SK-N-SH (cell line): ENCODE results near the gene TMEM213. TPM values are rescaled to one million over a fixed set of nuclear protein-coding genes. Genes with fewer than 3 reads are reported as not detected.

Experiments used
- CTCF ChIA-PET: fragments of 300-600, 350-600 bp; formaldehyde crosslinking; extraction: SDS; loops from one replicate; lab custom pipeline; 2021; lab: Yijun Ruan, JAX
- POLR2A ChIA-PET: fragments of 350-600 bp; sonication (Branson Sonifier 250); formaldehyde crosslinking; extraction: SDS; loops from one replicate; lab custom pipeline; 2020; ENCODE audit warnings: antibody characterized with exemption, inconsistent platforms; lab: Yijun Ruan, JAX
- DNase-seq: peaks from one replicate; pipeline ENCODE4 v3.0.0; 2012
- H2AFZ ChIP-seq: fragments of 200-600 bp; sonication (generic); 2 replicates; pipeline ENCODE4 v1.8.1; 2016; ENCODE audit warnings: antibody characterized with exemption, mild to moderate bottlenecking, low read depth
- H3F3A ChIP-seq: fragments of 200-600 bp; sonication (generic); replicated peaks from 2 replicates; pipeline ENCODE3; 2016; ENCODE audit warnings: antibody characterized with exemption, mild to moderate bottlenecking; ENCODE audit not compliant: insufficient read depth
- H3K27ac ChIP-seq, 2 experiments: fragments of 200-500 bp in 1 of 2; fragments of 200-600 bp in 1 of 2; sonication (Bioruptor generic) in 1 of 2; sonication (generic), shearing (Covaris generic) in 1 of 2; 2 replicates each; pipeline versions ENCODE4 v1.5.1 to v1.6.1; 2014 to 2016; ENCODE audit warnings: low read depth in 2 of 2, inconsistent platforms in 1 of 2, low read length in 1 of 2, mild to moderate bottlenecking in 1 of 2, mixed read lengths in 1 of 2
- H3K27me3 ChIP-seq: fragments of 200-600 bp; sonication (generic), shearing (Covaris generic); 2 replicates; pipeline ENCODE4 v1.6.1; 2016; ENCODE audit warnings: mixed run types; ENCODE audit not compliant: insufficient read depth
- H3K36me3 ChIP-seq, 2 experiments: fragments of 200-500 bp in 1 of 2; fragments of 200-600 bp in 1 of 2; sonication (Bioruptor generic) in 1 of 2; sonication (generic) in 1 of 2; replicated peaks in 1 of 2; 2 replicates each; pipeline versions ENCODE3 to v1.5.1; 2014 to 2016; ENCODE audit warnings: low read length in 1 of 2, mild to moderate bottlenecking in 1 of 2; ENCODE audit not compliant: insufficient read depth in 2 of 2, control insufficient read depth in 1 of 2
- H3K4me1 ChIP-seq, 2 experiments: fragments of 200-500 bp in 1 of 2; fragments of 200-600 bp in 1 of 2; sonication (Bioruptor generic) in 1 of 2; sonication (generic), shearing (Covaris generic) in 1 of 2; 2 replicates each; pipeline versions ENCODE4 v1.5.1 to v1.6.1; 2014 to 2016; ENCODE audit warnings: low read depth in 1 of 2, low read length in 1 of 2, mixed run types in 1 of 2; ENCODE audit not compliant: insufficient read depth in 2 of 2, control insufficient read depth in 1 of 2
- H3K4me2 ChIP-seq: fragments of 200-600 bp; sonication (generic), shearing (Covaris generic); 2 replicates; pipeline ENCODE4 v1.6.1; 2017; ENCODE audit warnings: mixed run types
- H3K4me3 ChIP-seq, 2 experiments: fragments of 200-500 bp in 1 of 2; fragments of 200-600 bp in 1 of 2; sonication (Bioruptor generic) in 1 of 2; sonication (generic), shearing (Covaris generic) in 1 of 2; 2 replicates each; pipeline versions ENCODE4 v1.5.1 to v1.8.1; 2014 to 2016; ENCODE audit warnings: low read depth in 2 of 2, inconsistent platforms in 1 of 2, low read length in 1 of 2, mild to moderate bottlenecking in 1 of 2, mixed read lengths in 1 of 2, moderate library complexity in 1 of 2
- H3K79me2 ChIP-seq: fragments of 200-600 bp; sonication (generic); 2 replicates; pipeline ENCODE4 v1.8.1; 2017; ENCODE audit warnings: mild to moderate bottlenecking; ENCODE audit not compliant: insufficient read depth
- H3K9ac ChIP-seq: fragments of 200-600 bp; sonication (generic); 2 replicates; pipeline ENCODE4 v1.6.1; 2017; ENCODE audit warnings: mixed run types
- H3K9me2 ChIP-seq: fragments of 200-600 bp; sonication (generic); 2 replicates; pipeline ENCODE4 v1.6.1; 2017; ENCODE audit warnings: mixed run types
- H3K9me3 ChIP-seq: fragments of 200-600 bp; sonication (generic); 2 replicates; pipeline ENCODE4 v1.6.1; 2017; ENCODE audit warnings: mixed run types, mild to moderate bottlenecking, moderate library complexity
- H4K20me1 ChIP-seq: fragments of 200-600 bp; sonication (generic); 2 replicates; pipeline ENCODE4 v1.6.1; 2017; ENCODE audit warnings: mild to moderate bottlenecking, mixed run types; ENCODE audit not compliant: insufficient read depth
- CHD2 ChIP-seq: fragments of 150-350 bp; IDR thresholded peaks from 2 replicates; pipeline ENCODE4 v1.6.1; 2018; ENCODE audit warnings: low read length; ENCODE audit not compliant: partially characterized antibody
- ELF1 ChIP-seq: IDR thresholded peaks from 2 replicates; pipeline ENCODE4 v1.4.0; 2012
- JUND ChIP-seq: IDR thresholded peaks from 2 replicates; pipeline ENCODE4 v1.4.0; 2012
- MEF2A ChIP-seq: IDR thresholded peaks from 2 replicates; pipeline ENCODE4 v1.4.0; 2012; ENCODE audit warnings: low read depth, borderline replicate concordance
- NFIC ChIP-seq: IDR thresholded peaks from 2 replicates; pipeline ENCODE4 v1.4.0; 2012; ENCODE audit warnings: borderline replicate concordance
- POLR2AphosphoS5 ChIP-seq: IDR thresholded peaks from 2 replicates; pipeline ENCODE4 v1.6.1; 2012; ENCODE audit warnings: low read depth, low read length
- RCOR1 ChIP-seq: fragments of 150-350 bp; IDR thresholded peaks from 2 replicates; pipeline ENCODE4 v1.6.1; 2017; ENCODE audit warnings: antibody characterized with exemption, low read length
- RFX5 ChIP-seq: IDR thresholded peaks from 2 replicates; pipeline ENCODE4 v1.6.1; 2012; ENCODE audit warnings: mild to moderate bottlenecking, improper control_type of control experiment, low read length
- SMC3 ChIP-seq: IDR thresholded peaks from 2 replicates; pipeline ENCODE4 v1.6.1; 2012; ENCODE audit warnings: low read depth, low read length, improper control_type of control experiment
- TCF12 ChIP-seq: IDR thresholded peaks from 2 replicates; pipeline ENCODE4 v1.4.0; 2012
- WGBS: methylation state at CpG from one replicate; pipeline ENCODE4 v1.1.6; 2017; ENCODE audit warnings: low lambda C conversion rate; 5-methylcytosine and 5-hydroxymethylcytosine counted together
- polyA plus RNA-seq, 3 experiments: library from polyadenylated mRNA; depleted of rRNA; stranded (reverse); fragments of >200 nt; gene quantifications; 2 replicates each; pipeline ENCODE4 v1.2.3, GENCODE V29; 2012
- TF ChIP-seq, protein P1 (sequence below): IDR thresholded peaks from 2 replicates; pipeline ENCODE4 v1.4.0; 2012; ENCODE audit warnings: low read depth, borderline replicate concordance
- TF ChIP-seq, protein P2 (sequence below): IDR thresholded peaks from 2 replicates; pipeline ENCODE4 v1.4.0; 2012; ENCODE audit warnings: low read depth, borderline replicate concordance
- TF ChIP-seq, protein P3 (sequence below): IDR thresholded peaks from 2 replicates; pipeline ENCODE4 v1.4.0; 2012; ENCODE audit warnings: low read depth

The TMEM213 gene, protein sequence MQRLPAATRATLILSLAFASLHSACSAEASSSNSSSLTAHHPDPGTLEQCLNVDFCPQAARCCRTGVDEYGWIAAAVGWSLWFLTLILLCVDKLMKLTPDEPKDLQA
- not detected in 2 replicates for polyA plus RNA-seq (2012; rRNA removed)
- polyA plus RNA-seq (2012; cell fraction: cytosol; rRNA removed): not detected in 2 replicates
- not detected in 2 replicates for polyA plus RNA-seq (2012; cell fraction: nucleus; rRNA removed)

DNA sequence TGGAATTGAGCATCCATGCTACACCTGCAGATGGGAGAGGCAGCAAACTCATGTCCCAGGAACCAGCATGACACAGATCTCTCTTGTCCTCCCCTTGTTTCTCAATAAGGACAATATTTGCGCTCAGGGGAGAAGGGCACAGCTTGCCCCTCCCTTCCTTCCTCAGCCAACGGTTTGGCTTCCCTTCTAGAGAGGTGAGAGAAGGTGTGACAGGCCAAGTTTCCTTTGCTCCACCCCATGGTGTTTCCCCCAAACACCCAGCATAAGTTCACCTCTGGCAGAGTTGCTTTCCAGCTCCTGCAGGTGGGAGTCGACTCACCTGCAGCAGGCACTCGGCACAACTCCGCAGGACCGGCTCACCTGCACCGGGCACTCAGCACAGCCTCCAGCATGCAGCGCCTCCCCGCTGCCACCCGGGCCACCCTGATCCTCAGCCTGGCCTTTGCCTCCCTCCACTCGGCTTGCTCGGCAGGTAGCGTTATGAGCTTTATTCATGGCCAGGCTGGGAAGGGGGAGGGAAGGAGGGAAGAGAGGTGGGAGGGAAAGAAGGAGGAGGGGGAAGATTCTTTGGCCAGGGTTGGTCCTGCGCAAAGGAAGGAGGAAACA is at the start of gene TMEM213, which contains the start of gene ATP6V0A4:
Gene TMEM213, plus strand, starts transcription at position 280 of the 606 bp plus-strand sequence. Its CDS starts 111 bp downstream, at position 391.
Gene ATP6V0A4, minus strand, starts transcription at position 482 of the 606 bp plus-strand sequence. CDS start 26,949 bp downstream, outside the sequence.
- CTCF ChIA-PET: no interaction called here
- Histone ChIP-seq H3F3A (no peaks in the 10 kb centered on the region), H2AFZ (no peak within 1 kb of the TSS), H4K20me1 (no peaks in the 10 kb centered on the region), H3K9me2 (no peaks in the 10 kb centered on the region), H3K4me3 (no peak within 1 kb of the TSS), H3K79me2 (no peaks in the 10 kb centered on the region), H3K27ac (no peak within 1 kb of the TSS), H3K4me1 (no peaks in the 10 kb centered on the region), H3K9me3 (no peaks in the 10 kb centered on the region), H3K4me2 (no peak within 1 kb of the TSS), H3K36me3 (no peaks in the 10 kb centered on the region), H3K9ac (no peak within 1 kb of the TSS), H3K27me3 (no peaks in the 10 kb centered on the region)
- WGBS: 57% methylated on average over 14 of the region's 14 CpGs
- POLR2A ChIA-PET: no interaction called here
- no peak for DNase-seq
- TF ChIP-seq, protein P1, sequence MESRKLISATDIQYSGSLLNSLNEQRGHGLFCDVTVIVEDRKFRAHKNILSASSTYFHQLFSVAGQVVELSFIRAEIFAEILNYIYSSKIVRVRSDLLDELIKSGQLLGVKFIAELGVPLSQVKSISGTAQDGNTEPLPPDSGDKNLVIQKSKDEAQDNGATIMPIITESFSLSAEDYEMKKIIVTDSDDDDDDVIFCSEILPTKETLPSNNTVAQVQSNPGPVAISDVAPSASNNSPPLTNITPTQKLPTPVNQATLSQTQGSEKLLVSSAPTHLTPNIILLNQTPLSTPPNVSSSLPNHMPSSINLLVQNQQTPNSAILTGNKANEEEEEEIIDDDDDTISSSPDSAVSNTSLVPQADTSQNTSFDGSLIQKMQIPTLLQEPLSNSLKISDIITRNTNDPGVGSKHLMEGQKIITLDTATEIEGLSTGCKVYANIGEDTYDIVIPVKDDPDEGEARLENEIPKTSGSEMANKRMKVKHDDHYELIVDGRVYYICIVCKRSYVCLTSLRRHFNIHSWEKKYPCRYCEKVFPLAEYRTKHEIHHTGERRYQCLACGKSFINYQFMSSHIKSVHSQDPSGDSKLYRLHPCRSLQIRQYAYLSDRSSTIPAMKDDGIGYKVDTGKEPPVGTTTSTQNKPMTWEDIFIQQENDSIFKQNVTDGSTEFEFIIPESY: no peak
- TF ChIP-seq SMC3 (no peak), RCOR1 (no peak), JUND (no peak), NFIC (no peak), ELF1 (no peak)
- TF ChIP-seq, protein P2, sequence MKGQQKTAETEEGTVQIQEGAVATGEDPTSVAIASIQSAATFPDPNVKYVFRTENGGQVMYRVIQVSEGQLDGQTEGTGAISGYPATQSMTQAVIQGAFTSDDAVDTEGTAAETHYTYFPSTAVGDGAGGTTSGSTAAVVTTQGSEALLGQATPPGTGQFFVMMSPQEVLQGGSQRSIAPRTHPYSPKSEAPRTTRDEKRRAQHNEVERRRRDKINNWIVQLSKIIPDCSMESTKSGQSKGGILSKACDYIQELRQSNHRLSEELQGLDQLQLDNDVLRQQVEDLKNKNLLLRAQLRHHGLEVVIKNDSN: no peak
- TF ChIP-seq, protein P3, sequence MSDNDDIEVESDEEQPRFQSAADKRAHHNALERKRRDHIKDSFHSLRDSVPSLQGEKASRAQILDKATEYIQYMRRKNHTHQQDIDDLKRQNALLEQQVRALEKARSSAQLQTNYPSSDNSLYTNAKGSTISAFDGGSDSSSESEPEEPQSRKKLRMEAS: no peak

DNA sequence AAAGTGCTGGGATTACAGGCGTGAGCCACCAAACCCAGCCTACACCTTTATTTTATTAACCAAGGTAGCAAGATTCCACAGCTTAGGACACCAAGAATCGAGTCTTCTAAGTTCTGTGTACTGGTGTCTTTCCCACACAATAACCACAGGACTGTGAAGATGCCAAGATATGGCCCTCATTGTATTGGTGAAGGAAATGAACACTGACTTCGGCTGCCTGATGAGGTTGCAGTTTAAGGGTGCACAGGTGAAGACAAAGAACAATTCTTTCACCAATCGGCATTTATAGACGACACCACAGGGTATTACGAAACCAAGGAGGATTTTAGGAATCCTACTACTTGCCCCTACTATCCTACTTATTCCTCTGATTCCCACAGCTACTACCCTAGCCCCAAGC is 49.1 kb upstream of the TMEM213 start:
- H3K4me3 ChIP-seq: no peak overlapping the region
- H3K27me3 ChIP-seq: no peaks in the 10 kb centered on the region
- no peaks in the 10 kb centered on the region for H3K9me3 ChIP-seq
- POLR2A ChIA-PET: no interaction called here
- no peak overlapping the region for H2AFZ ChIP-seq
- H3K4me2 ChIP-seq: no peak overlapping the region
- H3K4me1 ChIP-seq: peaks cover 0 to 10% of the 10 kb centered on the region in 2 experiments; a peak in 1 of 4 replicates
- CTCF ChIA-PET: interaction anchor here (1.3 to 6.1 kb wide), 3 partner anchors 10 to 740 kb away, joined by 3 to 39 read pairs (median 5); no protein-coding TSS in a partner anchor
- no peak overlapping the region for H3K9ac ChIP-seq
- H4K20me1 ChIP-seq: no peaks in the 10 kb centered on the region
- no peaks in the 10 kb centered on the region for H3K9me2 ChIP-seq
- TF ChIP-seq SMC3 (no peak), CHD2 (no peak), TCF12 (no peak), POLR2AphosphoS5 (no peak), MEF2A (no peak), ELF1 (no peak), RFX5 (no peak)
- no peak for DNase-seq
- H3K27ac ChIP-seq: no peak overlapping the region
- no peaks in the 10 kb centered on the region for H3F3A ChIP-seq
- WGBS: 53% methylated on average over 6 of the region's 6 CpGs
- H3K79me2 ChIP-seq: no peaks in the 10 kb centered on the region
- no peaks in the 10 kb centered on the region for H3K36me3 ChIP-seq
